ENCODE data around the gene CDH11.

Gene CDH11

GRCh38 chr16:65123396-65124211 is 1.7 kb upstream of the CDH11 start:
- DNase-seq (ENCODE audit: low read depth, low spot score) = no peak
- CTCF ChIA-PET = interaction anchor here (1.0 to 2.5 kb wide), 6 partner anchors 18 to 1148 kb away, joined by 3 to 12 read pairs (median 4); no protein-coding TSS in a partner anchor
- TF ChIP-seq, protein P1, sequence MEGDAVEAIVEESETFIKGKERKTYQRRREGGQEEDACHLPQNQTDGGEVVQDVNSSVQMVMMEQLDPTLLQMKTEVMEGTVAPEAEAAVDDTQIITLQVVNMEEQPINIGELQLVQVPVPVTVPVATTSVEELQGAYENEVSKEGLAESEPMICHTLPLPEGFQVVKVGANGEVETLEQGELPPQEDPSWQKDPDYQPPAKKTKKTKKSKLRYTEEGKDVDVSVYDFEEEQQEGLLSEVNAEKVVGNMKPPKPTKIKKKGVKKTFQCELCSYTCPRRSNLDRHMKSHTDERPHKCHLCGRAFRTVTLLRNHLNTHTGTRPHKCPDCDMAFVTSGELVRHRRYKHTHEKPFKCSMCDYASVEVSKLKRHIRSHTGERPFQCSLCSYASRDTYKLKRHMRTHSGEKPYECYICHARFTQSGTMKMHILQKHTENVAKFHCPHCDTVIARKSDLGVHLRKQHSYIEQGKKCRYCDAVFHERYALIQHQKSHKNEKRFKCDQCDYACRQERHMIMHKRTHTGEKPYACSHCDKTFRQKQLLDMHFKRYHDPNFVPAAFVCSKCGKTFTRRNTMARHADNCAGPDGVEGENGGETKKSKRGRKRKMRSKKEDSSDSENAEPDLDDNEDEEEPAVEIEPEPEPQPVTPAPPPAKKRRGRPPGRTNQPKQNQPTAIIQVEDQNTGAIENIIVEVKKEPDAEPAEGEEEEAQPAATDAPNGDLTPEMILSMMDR (IDR thresholded peaks at IDR 0.05; ENCODE audit: insufficient read depth, low read length, missing control alignments) = no peak
- POLR2A ChIA-PET = interaction anchor here (0.5 to 2.0 kb wide), 12 partner anchors 53 to 1143 kb away, joined by 3 to 10 read pairs (median 3); no protein-coding TSS in a partner anchor
- peak overlapping the region; percentile 76 for H3K4me3 ChIP-seq (ENCODE audit: low read depth, low read length)

- no peak for DNase-seq (ENCODE audit: low read depth, low spot score)
- peak overlapping the region; percentile 76 for H3K4me3 ChIP-seq (ENCODE audit: low read depth, low read length)
- ChIA-PET POLR2A (interaction anchor here (0.5 to 2.0 kb wide), 15 partner anchors 54 to 1144 kb away, joined by 3 to 10 read pairs (median 3); no protein-coding TSS in a partner anchor), CTCF (interaction anchor here (1.0 to 2.5 kb wide), 8 partner anchors 190 to 1148 kb away, joined by 3 to 12 read pairs (median 3); no protein-coding TSS in a partner anchor)
- TF ChIP-seq, protein P1 (IDR thresholded peaks at IDR 0.05; ENCODE audit: insufficient read depth, low read length, missing control alignments) = no peak
Measured at GRCh38 chr16:65122724-65123395, 997 bp upstream of the CDH11 start.

DNA sequence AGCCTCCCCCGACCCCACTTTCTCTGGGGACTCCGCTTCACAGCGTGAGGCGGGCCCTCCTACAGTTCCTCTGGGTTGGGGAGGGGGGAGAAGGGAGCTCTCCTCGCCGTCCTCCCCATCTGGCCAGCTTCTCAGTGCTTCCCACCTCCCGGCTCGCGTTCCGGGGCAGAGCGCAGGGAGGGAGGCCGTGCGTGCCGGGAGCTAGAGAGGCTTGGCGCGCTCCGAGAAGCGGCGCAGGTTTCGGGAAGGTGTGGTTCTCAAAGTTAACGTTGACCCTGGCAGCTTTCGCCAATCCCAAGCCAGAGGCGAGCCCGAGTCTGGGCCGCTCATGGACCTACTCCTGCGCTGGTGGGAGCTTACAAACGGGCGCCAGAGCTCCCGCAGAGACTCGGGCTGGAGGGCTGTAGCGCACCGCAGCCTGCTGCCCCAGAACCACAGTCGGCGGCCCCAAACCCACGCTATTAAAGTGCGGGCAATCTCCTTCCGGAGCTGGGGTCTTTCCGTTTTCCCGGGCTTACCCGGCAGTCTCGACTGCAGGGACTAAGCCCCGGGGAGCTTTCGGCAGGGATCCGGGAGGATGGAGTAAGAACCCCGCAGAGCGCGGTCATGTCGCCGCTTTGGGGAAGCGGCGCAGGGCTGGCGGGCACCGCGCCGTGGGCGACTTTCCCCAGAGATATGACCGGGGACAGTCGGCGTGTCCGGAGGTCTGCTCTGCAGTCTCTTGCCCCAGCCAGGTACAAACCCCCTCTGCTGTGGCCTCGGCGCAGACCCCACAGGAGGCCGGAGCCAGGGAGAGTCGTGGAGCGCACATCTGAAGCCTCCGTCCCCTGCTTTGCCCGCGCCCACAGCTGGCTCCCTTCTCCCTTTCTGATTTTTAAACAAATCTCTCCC is 787 bp downstream of the CDH11 start:
- POLR2A ChIA-PET = interaction anchor here (0.6 to 1.6 kb wide), 8 partner anchors 10 to 1030 kb away, joined by 3 to 7 read pairs (median 4); no protein-coding TSS in a partner anchor
- DNase-seq (ENCODE audit: low read depth, low spot score) = no peak
- CTCF ChIA-PET = interaction anchor here (0.9 to 2.1 kb wide), 5 partner anchors 190 to 1152 kb away, joined by 3 to 8 read pairs (median 4); no protein-coding TSS in a partner anchor
- H3K4me3 ChIP-seq (ENCODE audit: low read depth, low read length) = peak overlapping the region; percentile 94
- TF ChIP-seq, protein P1 (IDR thresholded peaks at IDR 0.05; ENCODE audit: insufficient read depth, low read length, missing control alignments) = no peak

DNA sequence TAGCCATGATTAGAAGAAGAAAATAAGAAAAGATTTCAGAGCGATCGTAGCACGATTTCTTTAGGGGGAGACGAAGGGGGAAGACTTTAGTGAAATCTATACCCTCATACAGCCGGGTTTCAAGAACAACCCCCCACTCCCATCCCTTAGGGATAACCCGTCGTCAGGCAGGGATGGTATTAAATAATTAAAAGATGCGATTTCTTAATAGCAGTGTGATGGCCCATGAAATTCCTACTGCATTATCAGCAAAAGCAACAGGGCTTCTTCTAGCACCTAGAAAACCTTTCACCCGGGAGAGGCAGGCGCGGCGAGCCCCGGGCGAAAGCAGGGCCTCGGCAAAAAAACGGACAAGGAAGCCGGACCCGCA is 1.4 kb downstream of the CDH11 start:
- no peak for DNase-seq (ENCODE audit: low read depth, low spot score)
- CTCF ChIA-PET = interaction anchor here (1.2 to 2.1 kb wide), 4 partner anchors 215 to 1152 kb away, joined by 3 to 8 read pairs (median 6); no protein-coding TSS in a partner anchor
- H3K4me3 ChIP-seq (ENCODE audit: low read depth, low read length) = peak overlapping the region; percentile 94
- TF ChIP-seq, protein P1 (IDR thresholded peaks at IDR 0.05; ENCODE audit: insufficient read depth, low read length, missing control alignments) = no peak
- POLR2A ChIA-PET = interaction anchor here (0.7 to 1.6 kb wide), 6 partner anchors 10 to 428 kb away, joined by 3 to 7 read pairs (median 4); no protein-coding TSS in a partner anchor

DNA sequence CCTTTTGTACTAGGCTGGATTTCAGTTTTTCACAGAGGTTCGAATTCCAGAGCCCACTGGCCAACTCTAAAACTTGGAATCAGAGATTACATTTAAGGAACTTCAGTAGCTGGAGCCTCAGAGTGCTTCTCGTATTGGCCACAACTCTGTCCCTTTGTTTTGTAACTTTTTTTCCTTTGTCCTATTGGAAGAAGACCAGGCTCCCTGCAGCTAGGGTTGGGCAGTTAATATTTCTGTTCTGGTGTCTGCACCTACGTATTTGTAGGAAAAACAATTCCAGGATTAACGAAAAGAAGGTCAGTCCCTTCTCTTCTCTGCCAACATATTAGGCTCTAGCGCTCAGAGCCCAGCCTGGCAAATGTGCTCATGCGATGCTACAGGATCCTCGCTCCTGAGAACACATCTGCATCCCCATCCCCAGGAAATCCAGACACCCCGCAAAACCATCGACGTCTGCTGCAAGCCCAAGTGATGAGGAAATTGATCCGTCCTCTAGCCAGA is 1.9 kb downstream of the CDH11 start:
- DNase-seq (ENCODE audit: low read depth, low spot score) = no peak
- TF ChIP-seq, protein P1 (IDR thresholded peaks at IDR 0.05; ENCODE audit: insufficient read depth, low read length, missing control alignments) = no peak
- ChIA-PET CTCF (interaction anchor here (1.5 kb wide), 1 partner anchor 215 kb away, joined by 3 read pairs; no protein-coding TSS in a partner anchor), POLR2A (interaction anchor here (1.0 kb wide), 1 partner anchor 428 kb away, joined by 5 read pairs; no protein-coding TSS in a partner anchor)
- H3K4me3 ChIP-seq (ENCODE audit: low read depth, low read length) = peak overlapping the region; percentile 94
